Measurements from ENCODE around the gene PIM2. TPM values are rescaled to one million over a fixed set of nuclear protein-coding genes. Genes with fewer than 3 reads are reported as not detected.

PIM2 gene
- total and polyA plus RNA-seq, 2 of the 13 experiments (the other 11 are each of a cell fraction or from before 2014, with no cell fraction given), result 14.4 to 15.8 TPM

DNA sequence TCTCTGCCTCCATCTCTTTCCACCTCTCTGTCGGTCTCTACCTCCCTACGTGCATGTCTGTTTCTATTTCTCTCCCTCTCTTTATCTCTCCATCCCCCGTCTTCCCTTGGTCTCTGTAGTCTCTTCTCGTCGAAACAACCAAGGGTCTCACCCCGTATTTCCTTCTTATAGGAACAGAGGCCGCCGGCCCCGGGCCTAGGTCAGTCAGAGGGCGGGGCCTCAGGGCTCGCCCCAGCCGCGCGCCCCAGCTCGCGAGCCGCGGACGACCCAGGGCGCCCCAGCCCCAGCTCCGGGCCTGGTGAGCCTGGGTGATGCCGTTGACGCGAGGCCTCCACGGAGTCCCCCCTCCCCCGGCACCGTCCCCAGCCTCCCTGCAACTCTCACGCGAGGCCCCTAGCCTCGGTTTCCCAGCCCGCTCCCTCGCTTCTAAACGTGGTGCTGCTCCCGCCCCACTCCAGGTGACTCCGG is 27.9 kb downstream of the PIM2 start:
- peak overlapping the region; percentile 56 for H3K27ac ChIP-seq (ENCODE audit: extremely low read length, insufficient read depth, low read length)
- peaks cover 6% of the 10 kb centered on the region for H3K79me2 ChIP-seq (ENCODE audit: insufficient read depth, low read length)
- peak overlapping the region; percentile 43; the same call in 1 of the 2 replicates for H3K9ac ChIP-seq (ENCODE audit: insufficient read depth, low read depth, low read length)
- BruUV-seq (replicated peaks), result no TSS peak
- H3K4me3 ChIP-seq (replicated peaks in 1 of 3; ENCODE audit: insufficient read depth in 1 of 3, low read depth in 2 of 3, low read length in 3 of 3), result peak overlapping the region; percentile 45 to 69 (median 64); a peak in 5 of 6 replicates
- ATAC-seq (peak; percentile 82), DNase-seq (ENCODE audit: low spot score) (no peak), FAIRE-seq (no peak)
- no peaks in the 10 kb centered on the region for H3K9me3 ChIP-seq (ENCODE audit: low read length)
- CTCF ChIA-PET (ENCODE audit: low intra/inter-chr PET ratio, low total read pairs), result no interaction called here
- H2AFZ ChIP-seq (ENCODE audit: low read length), result peak overlapping the region; percentile 42
- TF ChIP-seq, protein P1, sequence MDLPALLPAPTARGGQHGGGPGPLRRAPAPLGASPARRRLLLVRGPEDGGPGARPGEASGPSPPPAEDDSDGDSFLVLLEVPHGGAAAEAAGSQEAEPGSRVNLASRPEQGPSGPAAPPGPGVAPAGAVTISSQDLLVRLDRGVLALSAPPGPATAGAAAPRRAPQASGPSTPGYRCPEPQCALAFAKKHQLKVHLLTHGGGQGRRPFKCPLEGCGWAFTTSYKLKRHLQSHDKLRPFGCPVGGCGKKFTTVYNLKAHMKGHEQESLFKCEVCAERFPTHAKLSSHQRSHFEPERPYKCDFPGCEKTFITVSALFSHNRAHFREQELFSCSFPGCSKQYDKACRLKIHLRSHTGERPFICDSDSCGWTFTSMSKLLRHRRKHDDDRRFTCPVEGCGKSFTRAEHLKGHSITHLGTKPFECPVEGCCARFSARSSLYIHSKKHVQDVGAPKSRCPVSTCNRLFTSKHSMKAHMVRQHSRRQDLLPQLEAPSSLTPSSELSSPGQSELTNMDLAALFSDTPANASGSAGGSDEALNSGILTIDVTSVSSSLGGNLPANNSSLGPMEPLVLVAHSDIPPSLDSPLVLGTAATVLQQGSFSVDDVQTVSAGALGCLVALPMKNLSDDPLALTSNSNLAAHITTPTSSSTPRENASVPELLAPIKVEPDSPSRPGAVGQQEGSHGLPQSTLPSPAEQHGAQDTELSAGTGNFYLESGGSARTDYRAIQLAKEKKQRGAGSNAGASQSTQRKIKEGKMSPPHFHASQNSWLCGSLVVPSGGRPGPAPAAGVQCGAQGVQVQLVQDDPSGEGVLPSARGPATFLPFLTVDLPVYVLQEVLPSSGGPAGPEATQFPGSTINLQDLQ (CRISPR knock-in tag; IDR thresholded peaks at IDR 0.05), result no peak
- TF ChIP-seq PTBP1 (IDR thresholded peaks at IDR 0.05; ENCODE audit: low read depth, low read length, poor library complexity, severe bottlenecking) (no peak), HDAC2 (CRISPR knock-in tag; IDR thresholded peaks at IDR 0.05) (no peak), ARNTL (CRISPR knock-in tag; IDR thresholded peaks at IDR 0.05) (no peak), ZNF737 (CRISPR knock-in tag; IDR thresholded peaks at IDR 0.05; ENCODE audit: borderline replicate concordance) (no peak), ZNF724P (CRISPR knock-in tag; IDR thresholded peaks at IDR 0.05; ENCODE audit: borderline replicate concordance) (no peak)
- TF ChIP-seq, protein P2, sequence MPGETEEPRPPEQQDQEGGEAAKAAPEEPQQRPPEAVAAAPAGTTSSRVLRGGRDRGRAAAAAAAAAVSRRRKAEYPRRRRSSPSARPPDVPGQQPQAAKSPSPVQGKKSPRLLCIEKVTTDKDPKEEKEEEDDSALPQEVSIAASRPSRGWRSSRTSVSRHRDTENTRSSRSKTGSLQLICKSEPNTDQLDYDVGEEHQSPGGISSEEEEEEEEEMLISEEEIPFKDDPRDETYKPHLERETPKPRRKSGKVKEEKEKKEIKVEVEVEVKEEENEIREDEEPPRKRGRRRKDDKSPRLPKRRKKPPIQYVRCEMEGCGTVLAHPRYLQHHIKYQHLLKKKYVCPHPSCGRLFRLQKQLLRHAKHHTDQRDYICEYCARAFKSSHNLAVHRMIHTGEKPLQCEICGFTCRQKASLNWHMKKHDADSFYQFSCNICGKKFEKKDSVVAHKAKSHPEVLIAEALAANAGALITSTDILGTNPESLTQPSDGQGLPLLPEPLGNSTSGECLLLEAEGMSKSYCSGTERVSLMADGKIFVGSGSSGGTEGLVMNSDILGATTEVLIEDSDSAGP (CRISPR knock-in tag; IDR thresholded peaks at IDR 0.05; ENCODE audit: borderline replicate concordance), result 0 out of 2 replicates have a peak, but pooled peaks have one; percentile 9
- TF ChIP-seq, protein P3, sequence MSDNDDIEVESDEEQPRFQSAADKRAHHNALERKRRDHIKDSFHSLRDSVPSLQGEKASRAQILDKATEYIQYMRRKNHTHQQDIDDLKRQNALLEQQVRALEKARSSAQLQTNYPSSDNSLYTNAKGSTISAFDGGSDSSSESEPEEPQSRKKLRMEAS (IDR thresholded peaks at IDR 0.05), result 0 out of 2 replicates have a peak, but pooled peaks have one; percentile 5
- H3K27me3 ChIP-seq (ENCODE audit: control insufficient read depth in 1 of 2, insufficient read depth in 2 of 2, low read length in 2 of 2), result no peaks in the 10 kb centered on the region
- intact Hi-C loops (cut with micrococcal nuclease; ENCODE audit: unreplicated experiment) (no loop called here), in situ Hi-C loops (cut with HindIII; ENCODE audit: extremely low pct_ligation_motif_present, low pct_unique_long_range_greater_than_20kb) (no loop called here)
- under 1% methylated on average over 9 of the region's 35 CpGs for WGBS (ENCODE audit: low lambda C conversion rate)
- no peaks in the 10 kb centered on the region for H4K20me1 ChIP-seq (ENCODE audit: insufficient read depth, low read length)
- H3K4me1 ChIP-seq (ENCODE audit: insufficient read depth, low read length), result peaks cover 21% of the 10 kb centered on the region; the same call in 1 of the 2 replicates
- peaks cover 0 to 6% of the 10 kb centered on the region in 2 experiments; a peak in 1 of 5 replicates for H3K36me3 ChIP-seq (replicated peaks in 1 of 2; ENCODE audit: control insufficient read depth in 1 of 2, insufficient read depth in 2 of 2, low read length in 2 of 2)
- peak overlapping the region; percentile 76 for H3K4me2 ChIP-seq (ENCODE audit: low read depth, low read length)
- POLR2A ChIA-PET, result interaction anchor here (0.5 to 2.1 kb wide), 9 partner anchors 13 to 315 kb away, joined by 3 to 11 read pairs (median 5); partner anchors contain the start of genes HDAC6 and SLC35A2

Measured in HepG2 (cell line).